NCI-H1694 treated with DMSO at 0.1 percent for 48 hours (cell line): ENCODE measurements around the gene CLEC1A.

ENCODE experiments used
- DNase-seq: peaks from one replicate; lab custom pipeline; 2025; lab: John Stamatoyannopoulos, UW

The CLEC1A gene

GRCh38 chr12:10098791-10099190 lies at the start of gene CLEC1A:
CLEC1A (minus strand) TSS chr12:10098985; CDS start chr12:10098922, 63 bp downstream.
- no peak for DNase-seq

- DNase-seq: no peak
These were observed 49.1 kb upstream of the CLEC1A start for GRCh38 chr12:10147714-10148403.

- no peak for DNase-seq
These were observed 44.3 kb upstream of the CLEC1A start for GRCh38 chr12:10142976-10143589.

- DNase-seq: peak; percentile 15
These were observed 41.2 kb upstream of the CLEC1A start for GRCh38 chr12:10140001-10140400.

- DNase-seq: no peak
These were observed 37.9 kb upstream of the CLEC1A start for GRCh38 chr12:10136637-10137205.

- DNase-seq: no peak
These were observed 36.3 kb upstream of the CLEC1A start for GRCh38 chr12:10135126-10135525.

GRCh38 chr12:10132850-10133370 lies 34.1 kb upstream of the CLEC1A start:
- no peak for DNase-seq

GRCh38 chr12:10131111-10131690 lies 32.4 kb upstream of the CLEC1A start:
- no peak for DNase-seq

- DNase-seq: no peak
These were observed 31.3 kb upstream of the CLEC1A start, which contains the start of gene CLEC7A for GRCh38 chr12:10130042-10130441. CLEC7A (minus strand) TSS chr12:10130199; CDS start chr12:10130082, 117 bp downstream.

GRCh38 chr12:10128687-10129086 lies 29.9 kb upstream of the CLEC1A start:
- no peak for DNase-seq

GRCh38 chr12:10126413-10126812 lies 27.6 kb upstream of the CLEC1A start:
- no peak for DNase-seq

- DNase-seq: no peak
These were observed 23.9 kb upstream of the CLEC1A start for GRCh38 chr12:10122689-10123088.

- no peak for DNase-seq
These were observed 22.5 kb upstream of the CLEC1A start for GRCh38 chr12:10121278-10121677.

GRCh38 chr12:10119066-10119465 lies 20.3 kb upstream of the CLEC1A start:
- DNase-seq: no peak

GRCh38 chr12:10115890-10116289 lies 17.1 kb upstream of the CLEC1A start:
- no peak for DNase-seq

- DNase-seq: no peak
These were observed 16.5 kb upstream of the CLEC1A start for GRCh38 chr12:10115311-10115710.

GRCh38 chr12:10113920-10114319 lies 15.1 kb upstream of the CLEC1A start:
- DNase-seq: no peak

GRCh38 chr12:10113075-10113474 lies 14.3 kb upstream of the CLEC1A start:
- no peak for DNase-seq

GRCh38 chr12:10111451-10111850 lies 12.7 kb upstream of the CLEC1A start:
- no peak for DNase-seq

GRCh38 chr12:10110256-10110844 lies 11.6 kb upstream of the CLEC1A start:
- DNase-seq: no peak

- DNase-seq: no peak
These were observed 3.5 kb upstream of the CLEC1A start for GRCh38 chr12:10102322-10102721.

GRCh38 chr12:10101648-10102220 lies 2.9 kb upstream of the CLEC1A start:
- DNase-seq: no peak
